PC-3 (cell line): ENCODE measurements around the gene CTRL.

Source experiments
- EZH2 ChIP-seq: fragments of 300-600 bp; sonication (generic); IDR thresholded peaks from one replicate; pipeline ENCODE4 v1.6.1; 2017; ENCODE audit warnings: antibody characterized with exemption, mild to moderate bottlenecking, low read length; ENCODE audit not compliant: unreplicated experiment
- TF ChIP-seq, protein P1 (sequence below): fragments of 300-600 bp; sonication (generic); conservative IDR thresholded peaks from 2 replicates; pipeline ENCODE4 v1.5.1; 2017; ENCODE audit warnings: antibody characterized with exemption, low read depth, mild to moderate bottlenecking, low read length

DNA sequence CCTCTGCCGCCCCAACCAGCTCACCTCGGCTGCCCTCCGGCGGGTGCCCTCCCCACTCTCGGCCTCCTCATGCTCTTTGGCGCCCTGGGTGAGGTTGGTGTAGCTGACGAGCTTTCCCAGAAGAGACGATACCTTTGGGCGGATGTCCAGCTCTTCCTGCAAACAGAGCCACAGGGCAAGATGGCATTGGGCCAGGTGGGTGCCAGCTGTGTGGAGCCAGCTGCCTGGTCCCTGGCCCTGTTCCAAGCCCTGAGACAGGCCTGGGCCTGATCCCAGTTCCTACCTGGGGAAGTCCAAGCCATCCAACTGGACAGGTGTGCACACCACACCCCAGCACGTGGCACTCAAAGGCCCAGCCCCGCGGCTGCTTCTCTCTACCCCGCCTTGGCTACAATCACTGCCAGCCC is 29.9 kb upstream of the CTRL start:
- TF ChIP-seq, protein P1, sequence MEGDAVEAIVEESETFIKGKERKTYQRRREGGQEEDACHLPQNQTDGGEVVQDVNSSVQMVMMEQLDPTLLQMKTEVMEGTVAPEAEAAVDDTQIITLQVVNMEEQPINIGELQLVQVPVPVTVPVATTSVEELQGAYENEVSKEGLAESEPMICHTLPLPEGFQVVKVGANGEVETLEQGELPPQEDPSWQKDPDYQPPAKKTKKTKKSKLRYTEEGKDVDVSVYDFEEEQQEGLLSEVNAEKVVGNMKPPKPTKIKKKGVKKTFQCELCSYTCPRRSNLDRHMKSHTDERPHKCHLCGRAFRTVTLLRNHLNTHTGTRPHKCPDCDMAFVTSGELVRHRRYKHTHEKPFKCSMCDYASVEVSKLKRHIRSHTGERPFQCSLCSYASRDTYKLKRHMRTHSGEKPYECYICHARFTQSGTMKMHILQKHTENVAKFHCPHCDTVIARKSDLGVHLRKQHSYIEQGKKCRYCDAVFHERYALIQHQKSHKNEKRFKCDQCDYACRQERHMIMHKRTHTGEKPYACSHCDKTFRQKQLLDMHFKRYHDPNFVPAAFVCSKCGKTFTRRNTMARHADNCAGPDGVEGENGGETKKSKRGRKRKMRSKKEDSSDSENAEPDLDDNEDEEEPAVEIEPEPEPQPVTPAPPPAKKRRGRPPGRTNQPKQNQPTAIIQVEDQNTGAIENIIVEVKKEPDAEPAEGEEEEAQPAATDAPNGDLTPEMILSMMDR: no peak
- TF ChIP-seq EZH2: no peak
